NCI-H2196 (cell line): ENCODE measurements around the gene ANKHD1.

ENCODE experiments used
- DNase-seq: peaks from one replicate; lab custom pipeline; 2025; ENCODE audit not compliant: unreplicated experiment; lab: John Stamatoyannopoulos, UW

ANKHD1 gene, protein sequence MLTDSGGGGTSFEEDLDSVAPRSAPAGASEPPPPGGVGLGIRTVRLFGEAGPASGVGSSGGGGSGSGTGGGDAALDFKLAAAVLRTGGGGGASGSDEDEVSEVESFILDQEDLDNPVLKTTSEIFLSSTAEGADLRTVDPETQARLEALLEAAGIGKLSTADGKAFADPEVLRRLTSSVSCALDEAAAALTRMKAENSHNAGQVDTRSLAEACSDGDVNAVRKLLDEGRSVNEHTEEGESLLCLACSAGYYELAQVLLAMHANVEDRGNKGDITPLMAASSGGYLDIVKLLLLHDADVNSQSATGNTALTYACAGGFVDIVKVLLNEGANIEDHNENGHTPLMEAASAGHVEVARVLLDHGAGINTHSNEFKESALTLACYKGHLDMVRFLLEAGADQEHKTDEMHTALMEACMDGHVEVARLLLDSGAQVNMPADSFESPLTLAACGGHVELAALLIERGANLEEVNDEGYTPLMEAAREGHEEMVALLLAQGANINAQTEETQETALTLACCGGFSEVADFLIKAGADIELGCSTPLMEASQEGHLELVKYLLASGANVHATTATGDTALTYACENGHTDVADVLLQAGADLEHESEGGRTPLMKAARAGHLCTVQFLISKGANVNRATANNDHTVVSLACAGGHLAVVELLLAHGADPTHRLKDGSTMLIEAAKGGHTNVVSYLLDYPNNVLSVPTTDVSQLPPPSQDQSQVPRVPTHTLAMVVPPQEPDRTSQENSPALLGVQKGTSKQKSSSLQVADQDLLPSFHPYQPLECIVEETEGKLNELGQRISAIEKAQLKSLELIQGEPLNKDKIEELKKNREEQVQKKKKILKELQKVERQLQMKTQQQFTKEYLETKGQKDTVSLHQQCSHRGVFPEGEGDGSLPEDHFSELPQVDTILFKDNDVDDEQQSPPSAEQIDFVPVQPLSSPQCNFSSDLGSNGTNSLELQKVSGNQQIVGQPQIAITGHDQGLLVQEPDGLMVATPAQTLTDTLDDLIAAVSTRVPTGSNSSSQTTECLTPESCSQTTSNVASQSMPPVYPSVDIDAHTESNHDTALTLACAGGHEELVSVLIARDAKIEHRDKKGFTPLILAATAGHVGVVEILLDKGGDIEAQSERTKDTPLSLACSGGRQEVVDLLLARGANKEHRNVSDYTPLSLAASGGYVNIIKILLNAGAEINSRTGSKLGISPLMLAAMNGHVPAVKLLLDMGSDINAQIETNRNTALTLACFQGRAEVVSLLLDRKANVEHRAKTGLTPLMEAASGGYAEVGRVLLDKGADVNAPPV (N-terminal part only)

DNA sequence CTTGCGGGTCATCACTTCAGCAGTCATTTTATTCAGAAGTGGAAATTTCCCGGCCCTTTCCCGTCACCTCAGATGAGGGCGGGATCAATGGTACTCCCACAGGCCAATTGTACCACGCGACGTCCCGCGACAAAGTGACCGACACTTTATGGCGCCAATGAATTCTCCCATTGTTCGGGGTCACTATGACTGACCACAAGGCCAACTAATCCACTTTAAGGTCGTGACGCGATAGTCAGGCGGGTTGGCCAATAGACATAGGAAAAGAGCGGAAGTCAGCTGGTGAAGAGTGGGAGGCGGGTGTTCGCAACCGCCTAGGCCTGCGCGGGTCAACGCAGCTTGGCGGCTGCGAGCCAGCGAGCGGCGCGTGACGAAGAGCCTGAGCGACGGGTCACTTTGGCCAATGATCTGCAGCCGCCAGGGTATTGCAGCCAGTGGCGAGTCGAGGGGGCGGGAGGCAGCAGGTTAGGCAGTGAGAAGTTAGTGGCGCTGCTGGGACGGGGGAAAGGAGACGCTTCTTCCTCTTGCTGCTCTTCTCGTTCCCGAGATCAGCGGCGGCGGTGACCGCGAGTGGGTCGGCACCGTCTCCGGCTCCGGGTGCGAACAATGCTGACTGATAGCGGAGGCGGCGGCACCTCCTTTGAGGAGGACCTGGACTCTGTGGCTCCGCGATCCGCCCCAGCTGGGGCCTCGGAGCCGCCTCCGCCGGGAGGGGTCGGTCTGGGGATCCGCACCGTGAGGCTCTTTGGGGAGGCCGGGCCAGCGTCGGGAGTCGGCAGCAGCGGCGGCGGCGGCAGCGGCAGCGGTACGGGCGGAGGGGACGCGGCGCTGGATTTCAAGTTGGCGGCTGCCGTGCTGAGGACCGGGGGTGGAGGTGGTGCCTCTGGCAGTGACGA lies at the start of gene ANKHD1:
Gene ANKHD1, plus strand, starts transcription at position 472 of the 896 bp plus-strand sequence. Its CDS starts 135 bp downstream, at position 607.
- peak; percentile 100 for DNase-seq

DNA sequence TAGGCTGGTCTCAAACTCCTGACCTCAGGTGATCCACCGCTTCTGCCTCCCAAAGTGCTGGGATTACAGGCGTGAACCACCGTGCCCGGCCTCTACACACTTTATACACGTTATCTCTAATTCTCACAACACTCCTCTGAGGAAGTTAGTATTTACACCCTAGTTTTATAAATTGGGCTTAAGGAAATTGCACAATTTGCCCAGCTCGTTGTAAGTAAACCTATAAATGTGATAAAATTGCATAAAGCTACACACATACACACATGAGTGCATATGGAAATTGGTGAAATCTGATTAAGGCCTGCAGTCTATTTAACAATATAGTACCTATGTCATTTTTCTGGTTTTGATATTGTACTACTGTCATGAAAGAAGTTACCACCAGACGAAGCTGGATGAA lies 46.1 kb upstream of the ANKHD1 start:
- no peak for DNase-seq

DNA sequence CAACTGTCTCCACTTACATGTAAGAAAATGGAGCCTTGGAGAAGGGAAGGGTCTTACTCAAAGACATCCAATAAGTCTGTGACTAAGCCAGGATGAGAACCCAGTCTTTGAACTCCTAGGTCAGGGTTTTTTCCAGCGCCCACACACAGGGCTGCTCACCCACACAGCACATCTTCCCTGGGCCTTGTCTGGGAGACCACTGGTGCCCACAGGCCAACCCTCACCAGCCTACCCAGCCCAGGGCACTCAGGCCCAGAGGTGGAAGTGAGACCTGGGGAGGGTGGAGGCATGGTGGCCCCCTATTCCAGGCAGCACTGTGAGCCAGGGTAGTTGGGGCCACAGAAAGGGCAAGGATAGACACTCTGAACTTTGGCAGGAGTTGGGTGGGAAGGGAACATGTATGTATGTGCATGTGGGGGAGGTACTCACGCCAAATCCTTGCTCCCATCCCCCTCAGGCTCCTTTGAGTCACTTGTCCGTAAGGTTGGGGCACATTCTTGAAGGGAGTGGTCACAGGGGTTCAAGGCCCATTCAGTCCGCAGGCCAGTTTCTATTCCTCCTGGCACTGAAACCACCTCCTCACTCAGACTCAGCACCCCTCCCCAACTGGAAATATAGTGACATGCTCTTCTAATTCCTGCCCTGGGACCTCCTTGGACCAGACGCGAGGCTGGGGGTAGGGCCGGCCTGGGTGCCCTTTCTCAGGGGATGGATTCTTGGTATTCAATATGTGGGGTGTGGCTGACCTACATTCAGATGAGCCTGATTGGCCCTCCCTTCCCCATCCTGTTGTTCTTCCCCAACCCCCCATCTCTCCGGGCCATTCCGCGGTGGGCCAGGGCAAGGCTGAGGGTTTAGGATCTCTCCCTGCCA lies 44.5 kb upstream of the ANKHD1 start:
- DNase-seq, result no peak

DNA sequence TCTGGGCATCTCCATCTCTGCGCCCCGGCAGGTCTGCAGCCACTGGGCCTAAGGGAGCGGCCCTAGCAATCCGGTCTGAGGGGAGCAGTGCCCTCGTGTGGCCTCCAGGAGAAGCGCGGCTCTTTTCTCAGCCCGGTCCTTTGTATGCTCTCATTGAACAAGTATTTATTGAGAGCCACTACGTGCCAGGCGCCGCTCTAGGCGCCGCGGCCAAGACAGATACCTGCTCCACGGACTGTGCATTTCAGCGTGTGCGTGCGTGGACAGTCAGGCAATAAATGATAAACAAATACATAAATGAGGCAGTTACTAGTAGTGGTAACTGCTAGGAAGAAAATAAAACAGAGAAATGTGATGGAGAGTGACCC lies 43.9 kb upstream of the ANKHD1 start:
- peak; percentile 83 for DNase-seq

DNA sequence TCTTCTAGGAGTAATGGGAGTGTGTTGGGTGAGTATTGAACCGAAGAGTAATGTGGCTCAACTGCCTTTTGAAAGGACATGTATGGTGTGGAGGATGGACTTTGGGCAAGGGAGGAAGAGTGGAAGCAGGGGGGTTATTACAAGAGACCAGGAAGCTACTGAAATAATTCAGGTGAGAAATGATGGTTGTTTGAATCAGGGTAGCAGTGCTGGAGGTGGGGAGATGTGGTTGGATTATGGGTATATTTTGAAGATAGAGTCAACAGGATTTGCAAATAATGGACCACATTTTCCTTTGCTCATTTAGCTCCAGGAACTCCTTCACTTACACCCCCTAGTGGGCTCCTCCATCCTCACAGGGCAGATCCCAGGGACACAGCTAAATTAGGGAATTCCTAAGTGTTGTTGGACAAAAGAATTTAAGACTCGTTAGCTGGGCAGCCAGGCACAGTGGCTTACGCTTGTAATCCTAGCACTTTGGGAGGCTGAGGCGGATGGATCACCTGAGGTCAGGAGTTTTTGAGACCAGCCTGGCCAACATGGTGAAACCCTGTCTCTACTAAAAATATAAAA lies 42.8 kb upstream of the ANKHD1 start:
- DNase-seq, result no peak

DNA sequence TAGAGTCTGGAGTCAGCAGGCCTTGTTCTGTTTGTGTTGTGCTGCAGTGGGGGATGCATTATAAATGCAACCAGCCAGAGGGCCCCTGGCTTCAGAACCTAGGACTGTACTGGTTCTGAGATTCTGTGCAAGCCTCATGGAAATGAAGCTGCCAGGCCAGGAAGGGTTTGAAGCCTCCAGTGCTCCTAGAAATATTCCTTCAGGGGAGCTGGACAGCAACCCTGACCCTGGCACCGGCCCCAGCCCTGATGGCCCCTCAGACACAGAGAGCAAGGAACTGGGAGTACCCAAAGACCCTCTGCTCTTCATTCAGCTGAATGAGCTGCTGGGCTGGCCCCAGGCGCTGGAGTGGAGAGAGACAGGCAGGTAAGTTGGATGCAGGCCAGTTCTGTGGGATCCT lies 41.5 kb upstream of the ANKHD1 start, which contains the start of gene SLC4A9:
Gene SLC4A9, plus strand, starts transcription at position 94 of the 400 bp plus-strand sequence. Its CDS starts 43 bp downstream, at position 137.
- no peak for DNase-seq

DNA sequence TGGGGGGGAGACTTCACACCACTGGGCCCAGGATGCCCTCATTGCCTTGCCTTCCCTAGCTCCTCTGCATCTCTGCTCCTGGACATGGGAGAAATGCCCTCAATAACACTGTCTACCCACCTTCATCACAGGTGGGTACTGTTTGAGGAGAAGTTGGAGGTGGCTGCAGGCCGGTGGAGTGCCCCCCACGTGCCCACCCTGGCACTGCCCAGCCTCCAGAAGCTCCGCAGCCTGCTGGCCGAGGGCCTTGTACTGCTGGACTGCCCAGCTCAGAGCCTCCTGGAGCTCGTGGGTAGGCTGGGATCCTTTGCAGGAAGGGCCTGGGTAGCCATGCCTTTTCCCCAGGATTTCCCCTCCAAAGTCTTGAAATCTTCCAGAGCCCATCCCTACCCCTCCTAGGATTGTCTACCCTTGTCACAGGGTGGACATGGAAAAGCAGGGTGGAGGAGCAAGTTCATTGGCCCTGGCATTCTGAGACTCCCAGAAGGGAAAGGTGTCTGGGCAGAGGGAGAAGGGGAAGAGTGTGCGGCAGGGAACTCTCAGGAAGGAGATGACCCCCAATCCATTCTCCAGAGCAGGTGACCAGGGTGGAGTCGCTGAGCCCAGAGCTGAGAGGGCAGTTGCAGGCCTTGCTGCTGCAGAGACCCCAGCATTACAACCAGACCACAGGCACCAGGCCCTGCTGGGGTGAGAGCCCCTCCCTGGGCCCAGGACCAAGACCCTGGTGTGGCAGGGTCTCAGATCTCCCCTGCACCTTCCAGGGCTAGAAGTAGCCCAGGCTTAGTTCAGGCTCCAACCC lies 40.8 kb upstream of the ANKHD1 start:
- DNase-seq, result no peak

DNA sequence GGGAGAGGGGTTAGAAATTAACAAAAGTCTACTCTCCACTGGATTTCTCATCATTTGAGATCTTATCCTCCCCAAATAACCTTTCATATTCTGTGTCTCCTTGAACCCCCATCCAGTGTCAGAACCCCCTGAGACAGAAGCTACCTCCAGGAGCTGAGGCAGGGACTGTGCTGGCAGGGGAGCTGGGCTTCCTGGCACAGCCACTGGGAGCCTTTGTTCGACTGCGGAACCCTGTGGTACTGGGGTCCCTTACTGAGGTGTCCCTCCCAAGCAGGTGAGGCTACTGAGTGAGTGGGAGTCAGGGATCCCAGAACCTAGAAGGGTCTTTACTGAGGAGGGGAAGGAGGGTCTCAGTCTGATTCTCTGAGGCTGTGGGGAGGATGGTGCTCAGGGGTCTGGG lies 39.7 kb upstream of the ANKHD1 start:
- DNase-seq, result no peak

DNA sequence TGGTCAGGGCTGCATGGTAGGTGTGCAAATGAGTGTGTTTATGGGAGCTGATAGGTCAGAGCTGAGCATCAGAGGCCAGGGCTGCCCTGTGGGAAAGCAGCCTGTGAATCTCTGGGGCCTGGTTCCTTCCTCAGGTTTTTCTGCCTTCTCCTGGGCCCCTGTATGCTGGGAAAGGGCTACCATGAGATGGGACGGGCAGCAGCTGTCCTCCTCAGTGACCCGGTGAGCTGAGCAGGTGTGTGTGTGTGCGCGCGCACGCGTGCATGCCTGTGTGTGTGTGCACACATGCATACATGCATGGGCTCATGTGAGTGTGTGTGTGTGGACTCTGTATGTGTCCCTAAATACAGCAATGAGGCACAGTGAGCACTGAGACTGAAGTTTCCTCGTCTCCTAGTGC lies 39.3 kb upstream of the ANKHD1 start:
- DNase-seq, result no peak

DNA sequence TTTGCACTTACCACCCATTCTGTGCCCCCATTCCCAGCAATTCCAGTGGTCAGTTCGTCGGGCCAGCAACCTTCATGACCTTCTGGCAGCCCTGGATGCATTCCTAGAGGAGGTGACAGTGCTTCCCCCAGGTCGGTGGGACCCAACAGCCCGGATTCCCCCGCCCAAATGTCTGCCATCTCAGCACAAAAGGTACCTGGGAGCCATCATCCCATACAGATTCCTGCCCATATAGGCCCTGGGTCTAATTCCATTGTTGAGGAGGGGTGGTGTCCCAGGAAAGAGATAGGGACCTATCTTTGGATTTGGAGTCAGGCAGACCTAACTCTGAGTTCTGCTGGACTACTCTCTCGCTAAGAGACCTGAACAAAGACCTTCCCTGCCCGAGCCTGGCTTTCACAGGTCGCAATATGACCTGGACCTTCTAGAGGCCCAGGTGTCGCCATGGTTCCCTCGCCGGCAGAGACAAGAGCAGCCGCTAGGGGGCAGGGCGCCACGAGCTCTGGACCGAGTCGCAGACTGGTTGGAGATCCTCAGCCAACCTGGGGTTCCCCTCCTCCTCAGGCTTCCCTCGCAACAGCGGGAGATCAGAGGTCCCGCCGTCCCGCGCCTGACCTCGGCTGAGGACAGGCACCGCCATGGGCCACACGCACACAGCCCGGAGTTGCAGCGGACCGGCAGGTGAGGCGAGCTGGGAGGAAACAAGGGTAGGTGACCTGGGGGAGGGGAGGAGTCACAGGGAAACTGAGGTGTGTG lies 38.6 kb upstream of the ANKHD1 start:
- DNase-seq, result peak; percentile 91

DNA sequence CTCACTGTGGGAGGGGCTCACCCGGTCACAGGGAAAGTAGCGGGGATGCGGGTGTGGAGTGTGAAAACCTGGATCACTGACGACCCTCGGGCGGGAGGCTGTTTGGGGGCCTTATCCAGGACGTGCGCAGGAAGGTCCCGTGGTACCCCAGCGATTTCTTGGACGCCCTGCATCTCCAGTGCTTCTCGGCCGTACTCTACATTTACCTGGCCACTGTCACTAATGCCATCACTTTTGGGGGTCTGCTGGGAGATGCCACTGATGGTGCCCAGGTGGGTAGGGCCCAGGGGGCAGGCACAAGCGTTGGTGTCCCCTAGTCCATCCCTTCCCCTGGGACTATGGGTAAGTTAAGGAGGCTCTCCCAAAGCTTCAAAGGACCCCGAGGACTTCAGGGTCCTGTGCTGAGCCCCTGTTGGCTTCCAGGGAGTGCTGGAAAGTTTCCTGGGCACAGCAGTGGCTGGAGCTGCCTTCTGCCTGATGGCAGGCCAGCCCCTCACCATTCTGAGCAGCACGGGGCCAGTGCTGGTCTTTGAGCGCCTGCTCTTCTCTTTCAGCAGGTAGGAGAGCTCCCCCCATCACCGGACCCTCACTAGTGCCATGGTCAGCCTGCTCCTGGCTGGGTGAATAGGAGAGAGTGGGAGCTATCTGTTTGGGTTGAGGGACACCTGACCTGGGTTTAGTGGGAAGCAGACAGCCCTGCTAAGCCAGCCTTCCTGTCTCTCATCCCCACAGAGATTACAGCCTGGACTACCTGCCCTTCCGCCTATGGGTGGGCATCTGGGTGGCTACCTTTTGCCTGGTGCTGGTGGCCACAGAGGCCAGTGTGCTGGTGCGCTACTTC lies 37.8 kb upstream of the ANKHD1 start:
- no peak for DNase-seq

DNA sequence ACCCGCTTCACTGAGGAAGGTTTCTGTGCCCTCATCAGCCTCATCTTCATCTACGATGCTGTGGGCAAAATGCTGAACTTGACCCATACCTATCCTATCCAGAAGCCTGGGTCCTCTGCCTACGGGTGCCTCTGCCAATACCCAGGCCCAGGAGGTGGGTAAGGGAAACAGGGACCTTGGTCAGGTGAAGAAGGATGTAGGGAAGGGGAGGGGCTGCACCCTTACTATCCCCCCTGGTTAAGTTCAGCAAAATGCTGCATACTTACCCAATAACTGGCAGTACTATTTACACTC lies 37.2 kb upstream of the ANKHD1 start:
- DNase-seq, result no peak

DNA sequence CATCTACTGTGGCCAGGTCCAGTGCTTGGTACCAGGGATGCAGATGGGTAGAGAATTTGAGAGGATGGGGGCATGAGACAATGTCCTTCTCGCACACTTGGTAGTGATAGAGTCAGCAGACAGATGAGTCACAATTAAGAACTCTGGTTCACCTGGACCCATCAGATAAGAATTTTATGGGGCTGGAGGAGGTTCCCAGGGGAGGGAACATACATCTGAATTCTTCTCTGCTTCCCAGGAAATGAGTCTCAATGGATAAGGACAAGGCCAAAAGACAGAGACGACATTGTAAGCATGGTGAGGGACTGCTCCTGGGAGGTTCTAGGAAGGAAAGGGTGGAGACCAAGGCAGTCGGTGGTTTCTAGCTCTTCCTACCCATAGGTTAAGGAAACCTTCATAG lies 36.4 kb upstream of the ANKHD1 start:
- no peak for DNase-seq

DNA sequence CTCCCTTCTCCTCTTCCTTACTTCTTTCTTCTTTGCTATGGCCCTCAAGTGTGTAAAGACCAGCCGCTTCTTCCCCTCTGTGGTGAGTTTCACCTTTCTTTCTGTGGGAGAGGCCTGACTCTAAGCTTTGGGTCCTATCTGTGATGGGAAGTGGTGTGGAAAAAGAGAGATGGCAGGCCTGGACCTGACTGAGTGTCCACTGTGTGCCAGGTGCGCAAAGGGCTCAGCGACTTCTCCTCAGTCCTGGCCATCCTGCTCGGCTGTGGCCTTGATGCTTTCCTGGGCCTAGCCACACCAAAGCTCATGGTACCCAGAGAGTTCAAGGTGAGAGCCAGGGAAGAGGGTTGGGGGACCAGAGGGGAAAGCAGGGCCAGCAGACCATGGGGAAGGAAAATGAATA lies 35.7 kb upstream of the ANKHD1 start:
- DNase-seq, result no peak

DNA sequence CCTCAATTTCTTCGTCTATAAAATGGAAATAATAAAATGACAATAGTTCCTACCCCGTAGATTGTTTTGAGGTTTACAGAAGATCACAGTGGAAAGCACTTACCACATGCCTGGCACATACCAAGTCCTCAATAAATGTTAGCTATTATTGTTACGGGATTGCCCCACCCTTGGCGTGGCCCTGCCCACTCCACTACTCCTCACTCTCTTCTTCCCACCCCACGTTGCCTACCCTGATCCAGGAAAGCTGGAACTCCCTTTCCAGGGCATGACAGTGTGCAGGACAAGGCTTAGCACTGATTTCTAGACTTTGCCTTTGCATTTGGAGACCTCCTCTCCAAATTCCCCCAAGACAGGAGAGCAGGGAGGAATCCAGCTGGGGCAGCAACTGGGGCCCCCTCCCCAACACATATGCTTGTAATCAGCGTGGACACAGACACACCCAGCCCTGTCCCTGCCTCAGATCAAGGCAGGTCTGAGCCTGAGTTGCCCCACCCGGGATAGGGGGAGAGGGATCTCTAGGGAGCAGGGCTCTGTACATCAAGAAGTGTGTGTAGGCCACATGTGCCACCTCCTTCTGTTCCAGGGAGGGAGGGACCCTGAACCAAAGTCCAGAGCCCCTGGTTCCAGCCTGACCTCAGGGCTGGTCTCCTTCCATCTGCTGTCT lies 34.9 kb upstream of the ANKHD1 start:
- DNase-seq, result no peak
